DMS53 (cell line): Measurements from ENCODE around the gene SMTNL2.
A peak's percentile ranks its signal among the peaks of the same experiment; 100 is the strongest.
"Not testable (repeated sequence)": the region's sequence is repeated elsewhere in the genome, so short reads cannot be mapped to it uniquely, and the experiment has no call there.

ENCODE experiments used
- DNase-seq: peaks from one replicate; lab custom pipeline; 2025; lab: John Stamatoyannopoulos, UW

SMTNL2 gene

GRCh38 chr17:4585638-4585994 is 1.3 kb downstream of the SMTNL2 start:
- DNase-seq = peak; percentile 43

GRCh38 chr17:4586043-4586442 is 1.7 kb downstream of the SMTNL2 start:
- DNase-seq = peak; percentile 79

- no peak for DNase-seq
Observed at GRCh38 chr17:4587195-4587594, 2.9 kb downstream of the SMTNL2 start.

GRCh38 chr17:4587803-4588202 is 3.5 kb downstream of the SMTNL2 start:
- DNase-seq = no peak

GRCh38 chr17:4588391-4588790 is 4.1 kb downstream of the SMTNL2 start:
- no peak for DNase-seq

- no peak for DNase-seq
Observed at GRCh38 chr17:4588898-4589625, 4.7 kb downstream of the SMTNL2 start.

GRCh38 chr17:4590042-4590441 is 5.7 kb downstream of the SMTNL2 start:
- DNase-seq = not testable (repeated sequence)

- DNase-seq = no peak
Observed at GRCh38 chr17:4590981-4591453, 6.7 kb downstream of the SMTNL2 start.

GRCh38 chr17:4591529-4591928 is 7.2 kb downstream of the SMTNL2 start:
- no peak for DNase-seq

- no peak for DNase-seq
Observed at GRCh38 chr17:4592240-4593005, 8.1 kb downstream of the SMTNL2 start.

- no peak for DNase-seq
Observed at GRCh38 chr17:4593021-4593421, 8.7 kb downstream of the SMTNL2 start.

- no peak for DNase-seq
Observed at GRCh38 chr17:4594406-4594805, 10.1 kb downstream of the SMTNL2 start.

GRCh38 chr17:4594931-4595684 is 10.8 kb downstream of the SMTNL2 start:
- DNase-seq = peak; percentile 47

GRCh38 chr17:4595685-4596342 is 11.5 kb downstream of the SMTNL2 start:
- not testable (repeated sequence) for DNase-seq

- no peak for DNase-seq
Observed at GRCh38 chr17:4596636-4597380, 12.5 kb downstream of the SMTNL2 start.

- no peak for DNase-seq
Observed at GRCh38 chr17:4597975-4598374, 13.6 kb downstream of the SMTNL2 start.

- no peak for DNase-seq
Observed at GRCh38 chr17:4598776-4599504, 14.6 kb downstream of the SMTNL2 start.

GRCh38 chr17:4599505-4600281 is 15.4 kb downstream of the SMTNL2 start:
- no peak for DNase-seq

- DNase-seq = no peak
Observed at GRCh38 chr17:4600563-4600962, 16.2 kb downstream of the SMTNL2 start.

- DNase-seq = no peak
Observed at GRCh38 chr17:4601326-4601725, 17.0 kb downstream of the SMTNL2 start.
